ENCODE measurements around the gene RAB1B.

DNA sequence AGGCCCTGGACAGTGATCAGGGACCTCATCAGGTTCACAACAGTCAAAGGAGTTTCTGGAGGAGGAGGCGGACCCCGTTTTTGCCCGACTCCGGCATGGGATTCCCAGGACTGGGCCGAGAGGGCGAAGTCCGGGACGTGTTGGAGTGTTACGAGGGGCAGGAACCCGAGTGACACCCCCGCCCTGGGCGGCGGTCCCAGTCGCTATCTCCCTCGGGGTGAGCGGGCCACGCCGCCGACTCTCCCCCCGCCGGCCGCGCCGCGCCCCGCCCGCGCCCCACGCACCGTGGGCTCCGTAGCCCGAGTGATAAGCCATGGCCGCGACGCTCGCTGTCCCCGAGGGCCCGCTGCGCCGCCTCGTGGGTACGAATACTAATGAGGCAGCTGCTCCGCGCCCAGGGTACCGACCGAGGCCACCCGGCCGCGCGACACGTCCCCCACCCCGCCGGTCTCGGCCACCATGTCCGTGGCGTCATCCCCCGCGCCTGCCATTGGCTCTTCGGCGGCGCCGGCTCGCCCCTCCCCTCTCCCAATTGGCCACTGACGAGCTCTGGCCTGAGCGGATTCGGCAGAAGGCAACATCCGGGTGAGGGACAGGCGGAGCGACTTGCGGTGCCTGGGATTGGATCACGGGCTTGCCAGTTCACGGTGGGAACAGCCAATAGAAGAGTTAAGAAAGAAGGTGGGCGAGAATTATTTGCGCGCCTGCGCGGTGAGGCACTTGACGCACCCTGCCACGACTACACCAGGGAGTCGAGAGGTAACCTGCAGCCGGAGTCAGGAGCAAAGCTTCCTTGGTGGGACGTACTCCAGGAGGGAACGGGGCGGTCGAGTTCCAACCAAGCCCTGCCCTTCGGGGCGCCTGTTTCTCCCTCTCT is 20.5 kb downstream of the RAB1B start, which contains the start of gene YIF1A:
- TF ChIP-seq, protein P1, sequence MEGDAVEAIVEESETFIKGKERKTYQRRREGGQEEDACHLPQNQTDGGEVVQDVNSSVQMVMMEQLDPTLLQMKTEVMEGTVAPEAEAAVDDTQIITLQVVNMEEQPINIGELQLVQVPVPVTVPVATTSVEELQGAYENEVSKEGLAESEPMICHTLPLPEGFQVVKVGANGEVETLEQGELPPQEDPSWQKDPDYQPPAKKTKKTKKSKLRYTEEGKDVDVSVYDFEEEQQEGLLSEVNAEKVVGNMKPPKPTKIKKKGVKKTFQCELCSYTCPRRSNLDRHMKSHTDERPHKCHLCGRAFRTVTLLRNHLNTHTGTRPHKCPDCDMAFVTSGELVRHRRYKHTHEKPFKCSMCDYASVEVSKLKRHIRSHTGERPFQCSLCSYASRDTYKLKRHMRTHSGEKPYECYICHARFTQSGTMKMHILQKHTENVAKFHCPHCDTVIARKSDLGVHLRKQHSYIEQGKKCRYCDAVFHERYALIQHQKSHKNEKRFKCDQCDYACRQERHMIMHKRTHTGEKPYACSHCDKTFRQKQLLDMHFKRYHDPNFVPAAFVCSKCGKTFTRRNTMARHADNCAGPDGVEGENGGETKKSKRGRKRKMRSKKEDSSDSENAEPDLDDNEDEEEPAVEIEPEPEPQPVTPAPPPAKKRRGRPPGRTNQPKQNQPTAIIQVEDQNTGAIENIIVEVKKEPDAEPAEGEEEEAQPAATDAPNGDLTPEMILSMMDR (IDR thresholded peaks at IDR 0.05; ENCODE audit: low read depth, low read length, poor library complexity, severe bottlenecking): peak; percentile 35
- no peak for TF ChIP-seq EZH2phosphoT487 (IDR thresholded peaks at IDR 0.05; ENCODE audit: borderline replicate concordance, low read length)

Data from DOHH2 (cell line).